T-helper 22 cell (primary cell): ENCODE data around the gene LONP1.

Source experiments
- DNase-seq: peaks from one replicate; pipeline ENCODE4 v3.0.0-alpha.2; 2020; ENCODE audit warnings: low read depth

LONP1 gene

DNA sequence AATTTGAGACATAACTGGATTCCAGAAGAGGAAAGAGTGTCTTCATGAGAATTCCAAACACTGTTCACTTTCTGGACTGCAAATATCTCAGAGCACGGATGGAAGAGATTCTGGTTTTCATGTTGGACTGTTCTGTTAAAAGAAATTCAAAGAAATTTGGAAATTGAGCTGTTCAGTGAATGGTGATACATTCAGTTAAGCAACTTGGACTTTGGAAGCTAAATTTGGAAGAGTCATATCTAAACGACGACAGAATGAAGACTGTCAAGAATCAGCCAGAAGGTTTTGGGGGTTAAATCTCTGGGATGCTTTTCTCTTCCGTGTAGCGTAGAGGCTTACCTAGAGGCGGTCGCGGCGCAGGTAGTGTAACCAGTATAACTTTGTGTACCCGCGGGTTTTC is 71.5 kb downstream of the LONP1 start:
- no peak for DNase-seq

DNA sequence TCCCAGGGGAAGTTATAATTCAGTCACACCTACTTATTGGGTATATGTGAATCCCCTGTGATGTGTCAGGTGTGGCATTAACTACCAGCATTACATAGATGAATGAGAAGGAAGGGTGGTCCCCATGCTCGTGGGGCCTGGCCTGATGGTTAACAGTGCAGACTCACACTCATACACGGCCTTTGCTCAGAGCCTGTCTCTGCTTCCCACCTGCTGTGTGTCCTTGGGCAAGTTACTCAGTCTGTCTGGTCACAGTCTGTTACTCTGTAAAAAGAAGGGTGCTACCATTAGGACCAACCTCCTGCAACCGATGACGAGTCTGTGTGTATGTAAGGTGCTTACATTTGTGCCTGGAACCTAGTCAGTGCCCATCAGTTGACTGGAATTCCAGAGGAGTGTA is 73.2 kb downstream of the LONP1 start:
- DNase-seq: no peak

DNA sequence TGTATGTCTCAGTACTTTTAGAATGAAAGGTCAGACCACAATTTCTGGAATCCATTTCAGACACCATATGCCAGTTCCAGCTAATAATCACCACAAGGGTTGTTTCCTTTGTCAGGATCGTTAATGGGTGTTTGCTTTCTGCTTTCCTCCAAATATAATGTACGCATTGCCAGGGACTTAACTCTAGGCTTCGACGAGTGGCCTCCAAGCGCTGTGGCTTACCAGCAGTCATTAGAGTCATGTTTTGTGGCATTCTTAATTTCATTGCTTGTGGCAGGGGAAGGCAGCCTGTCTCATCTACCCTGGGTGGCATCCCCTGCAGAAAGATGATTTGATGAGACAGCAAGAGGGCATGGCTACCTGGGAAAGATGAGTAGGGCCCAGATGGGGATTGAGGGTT is 74.5 kb downstream of the LONP1 start:
- no peak for DNase-seq

DNA sequence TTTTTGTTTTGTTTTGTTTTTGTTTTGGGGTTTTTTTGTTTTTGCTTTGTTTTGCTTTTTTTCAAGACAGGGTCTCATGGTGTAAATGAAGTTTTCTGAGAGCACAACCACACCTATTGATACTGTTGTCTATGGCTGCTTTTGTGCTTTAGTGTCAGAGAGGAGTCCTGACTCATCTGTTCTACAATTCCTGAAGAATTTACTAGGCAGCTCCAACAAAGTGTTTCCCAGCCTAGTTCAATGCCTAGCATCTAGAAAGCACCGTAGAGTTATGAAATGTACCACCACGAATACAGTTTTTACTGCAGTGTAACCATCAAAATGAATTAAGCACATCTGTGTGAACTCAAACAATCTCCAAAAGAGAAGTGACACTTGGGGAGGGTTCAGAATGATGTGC is 75.9 kb downstream of the LONP1 start:
- no peak for DNase-seq

DNA sequence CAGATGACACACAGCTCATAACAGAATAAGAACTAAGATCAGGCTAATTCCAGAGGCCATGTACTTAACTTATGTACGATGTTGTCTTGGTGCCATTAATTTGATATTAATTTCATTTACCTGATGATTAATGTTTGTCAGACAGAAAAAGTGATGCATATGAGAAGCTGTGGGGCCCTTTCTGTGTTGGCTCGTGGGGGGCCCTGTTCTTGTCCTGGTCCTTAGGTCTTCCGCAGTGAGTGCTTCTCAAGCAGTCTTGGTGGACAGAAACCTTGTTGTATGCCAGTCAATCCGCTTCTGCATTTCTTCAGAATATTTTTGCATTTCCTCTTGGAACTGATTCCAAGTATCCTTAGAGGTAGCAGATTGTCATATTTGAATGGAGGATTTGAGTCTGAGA is 76.9 kb downstream of the LONP1 start:
- no peak for DNase-seq

DNA sequence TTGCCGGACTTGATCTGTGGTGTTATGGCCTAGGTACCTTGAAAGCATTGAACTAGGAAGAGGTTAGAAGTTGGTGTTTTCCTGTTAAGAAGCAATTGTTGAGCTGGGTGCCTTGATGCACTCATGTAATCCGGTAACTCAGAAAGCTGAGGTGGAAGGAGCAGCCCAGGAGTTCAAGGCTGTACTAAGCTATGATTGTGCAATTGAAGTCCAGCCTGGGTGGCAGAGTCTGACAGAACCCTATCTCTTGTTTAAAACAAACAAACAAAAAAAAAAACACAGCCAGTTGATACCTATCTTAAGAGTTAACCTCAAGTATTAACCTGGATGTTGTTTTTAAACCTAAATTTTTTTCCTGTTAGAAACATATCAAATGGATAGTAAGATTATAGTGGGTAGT is 77.7 kb downstream of the LONP1 start:
- DNase-seq: no peak
